GM23338 (cell line): Measurements from ENCODE around the gene MAPKAPK3. TPM values are rescaled to one million over a fixed set of nuclear protein-coding genes. Genes with fewer than 3 reads are reported as not detected.

Experiments used
- ATAC-seq: fragments of 200-7000 bp; cut with Tn5 transposase; 3 replicates; pipeline ENCODE4 v1.9.1; 2020
- DNase-seq: peaks from one replicate; pipeline ENCODE4 v3.0.0-alpha.2; 2015; ENCODE audit warnings: low spot score
- H2AFZ ChIP-seq: fragments of 200-600 bp; sonication (generic); 2 replicates; pipeline ENCODE4 v1.8.0; 2016; ENCODE audit warnings: antibody characterized with exemption, mild to moderate bottlenecking, moderate library complexity
- H3F3A ChIP-seq: fragments of 200-600 bp; sonication (generic); replicated peaks from 2 replicates; pipeline ENCODE4 v1.8.0; 2017; ENCODE audit warnings: antibody characterized with exemption, mixed run types, low read depth
- H3K27ac ChIP-seq: fragments of 200-600 bp; sonication (generic); 2 replicates; pipeline ENCODE4 v1.6.1; 2016; ENCODE audit warnings: low read depth
- H3K27me3 ChIP-seq: fragments of 200-600 bp; sonication (generic); 2 replicates; pipeline ENCODE4 v1.8.0; 2016; ENCODE audit warnings: mild to moderate bottlenecking, mixed run types, moderate library complexity; ENCODE audit not compliant: insufficient read depth
- H3K36me3 ChIP-seq: fragments of 200-600 bp; sonication (generic); 2 replicates; pipeline ENCODE4 v1.8.0; 2016; ENCODE audit warnings: mild to moderate bottlenecking; ENCODE audit not compliant: insufficient read depth
- H3K4me1 ChIP-seq: fragments of 200-600 bp; sonication (generic); 2 replicates; pipeline ENCODE4 v1.8.0; 2016; ENCODE audit warnings: mild to moderate bottlenecking, moderate library complexity; ENCODE audit not compliant: insufficient read depth
- H3K4me2 ChIP-seq: fragments of 200-600 bp; sonication (generic); 2 replicates; pipeline ENCODE4 v1.7.1; 2017; ENCODE audit warnings: mixed run types
- H3K4me3 ChIP-seq: fragments of 200-600 bp; sonication (generic); 2 replicates; pipeline ENCODE4 v1.6.1; 2016; ENCODE audit warnings: mixed run types
- H3K79me2 ChIP-seq: fragments of 200-600 bp; sonication (generic); replicated peaks from 2 replicates; pipeline ENCODE4 v1.8.0; 2017; ENCODE audit warnings: mild to moderate bottlenecking; ENCODE audit not compliant: insufficient read depth
- H3K9me2 ChIP-seq: fragments of 200-600 bp; sonication (generic); 2 replicates; pipeline ENCODE4 v1.8.0; 2017; ENCODE audit not compliant: insufficient read depth
- H4K20me1 ChIP-seq: fragments of 200-600 bp; sonication (generic); replicated peaks from 2 replicates; pipeline ENCODE4 v1.8.0; 2017; ENCODE audit warnings: mild to moderate bottlenecking; ENCODE audit not compliant: insufficient read depth
- H3K27ac Mint-ChIP-seq: 2 replicates; pipeline ENCODE4 v1.8.0; 2020; ENCODE audit warnings: inconsistent platforms, mild to moderate bottlenecking, moderate library complexity, mixed read lengths
- H3K27me3 Mint-ChIP-seq: 3 replicates; pipeline ENCODE4 v1.8.0; 2022; ENCODE audit warnings: low read depth, mild to moderate bottlenecking, moderate library complexity, mixed read lengths, inconsistent platforms; ENCODE audit not compliant: insufficient read depth, poor library complexity
- H3K36me3 Mint-ChIP-seq: 3 replicates; pipeline ENCODE4 v1.8.0; 2021; ENCODE audit warnings: low read depth, mild to moderate bottlenecking, inconsistent platforms, moderate library complexity, mixed read lengths
- H3K4me1 Mint-ChIP-seq: 3 replicates; pipeline ENCODE4 v1.8.0; 2020; ENCODE audit warnings: mild to moderate bottlenecking, inconsistent platforms, mixed read lengths
- H3K4me3 Mint-ChIP-seq: 3 replicates; pipeline ENCODE4 v1.8.0; 2021; ENCODE audit warnings: moderate library complexity, mild to moderate bottlenecking, inconsistent platforms, mixed read lengths
- H3K9me3 Mint-ChIP-seq: 3 replicates; pipeline ENCODE4 v1.8.0; 2020; ENCODE audit warnings: moderate library complexity, mild to moderate bottlenecking, inconsistent platforms, mixed read lengths
- CTCF ChIP-seq, 2 experiments: fragments of 200-600 bp in 1 of 2; sonication (generic) in 1 of 2; conservative IDR thresholded peaks; 2 replicates each; pipeline versions ENCODE4 v1.5.1 to v1.6.1; 2016 to 2017; ENCODE audit warnings: antibody characterized with exemption in 2 of 2, low read depth in 2 of 2, mild to moderate bottlenecking in 2 of 2, moderate library complexity in 1 of 2
- EZH2phosphoT487 ChIP-seq: fragments of 200-600 bp; sonication (generic); IDR thresholded peaks from one replicate; pipeline ENCODE4 v1.8.1; 2018; ENCODE audit warnings: antibody characterized with exemption; ENCODE audit not compliant: unreplicated experiment
- JUNB ChIP-seq: IDR thresholded peaks from one replicate; pipeline ENCODE4 v1.6.1; 2016; ENCODE audit warnings: antibody characterized with exemption; ENCODE audit not compliant: unreplicated experiment
- NANOG ChIP-seq: IDR thresholded peaks from 2 replicates; pipeline ENCODE4 v1.6.1; 2016; ENCODE audit warnings: antibody characterized with exemption, borderline replicate concordance
- REST ChIP-seq: IDR thresholded peaks from one replicate; pipeline ENCODE4 v1.6.1; 2018; ENCODE audit warnings: antibody characterized with exemption; ENCODE audit not compliant: unreplicated experiment
- ZNF462 ChIP-seq: fragments of 250-450 bp; sonication (Bioruptor Pico); IDR thresholded peaks from 2 replicates; pipeline ENCODE4 v1.5.0; 2020; ENCODE audit warnings: mild to moderate bottlenecking, moderate library complexity
- polyA plus RNA-seq: library from polyadenylated mRNA; unstranded; fragments of >200 nt; fragmentation: Nextera tagmentation; extraction: Ambion mirVana; gene quantifications from 2 replicates; pipeline ENCODE4 v1.2.1, GENCODE V29; 2016
- total RNA-seq: library from RNA; depleted of rRNA; stranded (reverse); fragments of >200 nt; shearing (Covaris generic); gene quantifications from 2 replicates; pipeline ENCODE4 v1.2.3, GENCODE V29; 2014

The MAPKAPK3 gene
- total and polyA plus RNA-seq, 2 experiments from 2014 or later, result 16.5 to 51.1 TPM

- H3K4me1 Mint-ChIP-seq, result peaks cover 18% of the 10 kb centered on the region
- peaks cover 25% of the 10 kb centered on the region for H3K27me3 ChIP-seq
- H3K27ac Mint-ChIP-seq, result no peak overlapping the region
- H3K36me3 Mint-ChIP-seq, result peaks cover 4% of the 10 kb centered on the region; the same call in 1 of the 3 replicates
- H3K79me2 ChIP-seq, result peaks cover 41% of the 10 kb centered on the region
- H3K36me3 ChIP-seq, result no peaks in the 10 kb centered on the region
- peaks cover 27% of the 10 kb centered on the region for H3K27me3 Mint-ChIP-seq
- H2AFZ ChIP-seq, result no peak overlapping the region
- DNase-seq, result peak; percentile 58
- H3K9me2 ChIP-seq, result no peaks in the 10 kb centered on the region
- H3K4me2 ChIP-seq, result peak overlapping the region; percentile 78
- H3K4me1 ChIP-seq, result peaks cover 21% of the 10 kb centered on the region
- no peaks in the 10 kb centered on the region; the same call in 1 of the 2 replicates for H3F3A ChIP-seq
- H3K4me3 Mint-ChIP-seq, result peak overlapping the region; percentile 75
- peak overlapping the region; percentile 64 for H3K4me3 ChIP-seq
- H3K9me3 Mint-ChIP-seq, result no peaks in the 10 kb centered on the region; the same call in 2 of the 3 replicates
- H4K20me1 ChIP-seq, result peaks cover 3% of the 10 kb centered on the region; the same call in 1 of the 2 replicates
- no peak overlapping the region for H3K27ac ChIP-seq
- TF ChIP-seq ZNF462 (CRISPR knock-in tag), result 0 out of 2 replicates have a peak, but pooled peaks have one; percentile 35
- TF ChIP-seq JUNB, result no peak
- ATAC-seq, result peak; percentile 35
Observed at GRCh38 chr3:50676031-50676705, 59.2 kb downstream of the MAPKAPK3 start.

- Histone ChIP-seq H3K79me2 (peaks cover 78% of the 10 kb centered on the region), H2AFZ (no peak overlapping the region), H4K20me1 (0 out of 2 replicates have a peak, but pooled peaks cover 4% of the 10 kb centered on the region), H3K4me3 (no peak overlapping the region), H3K27me3 (no peaks in the 10 kb centered on the region), H3F3A (no peaks in the 10 kb centered on the region), H3K4me2 (no peak overlapping the region), H3K9me2 (no peaks in the 10 kb centered on the region), H3K27ac (no peak overlapping the region), H3K4me1 (peaks cover 19% of the 10 kb centered on the region), H3K36me3 (no peaks in the 10 kb centered on the region)
- Mint-ChIP-seq H3K36me3 (peaks cover 9% of the 10 kb centered on the region), H3K4me3 (no peak overlapping the region), H3K9me3 (peaks cover 5% of the 10 kb centered on the region; the same call in 1 of the 3 replicates), H3K27me3 (no peaks in the 10 kb centered on the region), H3K4me1 (peaks cover 12% of the 10 kb centered on the region), H3K27ac (no peak overlapping the region)
- DNase-seq, result no peak
- ATAC-seq, result no peak
- TF ChIP-seq JUNB (no peak), REST (no peak), CTCF (conservative IDR thresholded peaks at IDR 0.05; ENCODE audit: low read depth in 2 of 2) (no peak), NANOG (no peak), EZH2phosphoT487 (no peak)
Observed at GRCh38 chr3:50687127-50687751, 70.3 kb downstream of the MAPKAPK3 start.
